Astrocyte of the cerebellum (primary cell): Measurements from ENCODE around the gene TIMM17B.

ENCODE experiments used
- DNase-seq: peaks from one replicate; pipeline ENCODE4 v3.0.0-alpha.2; 2011; ENCODE audit warnings: low read depth
- H3K4me3 ChIP-seq: 2 replicates; pipeline ENCODE4 v1.5.1; 2011; ENCODE audit warnings: mild to moderate bottlenecking, low read depth, low read length, moderate library complexity
- in situ Hi-C: cut with HindIII; loops from 2 replicates; pipeline ENCODE4 v1.10.0; 2017; ENCODE audit warnings: low sequenced_read_pairs
- TF ChIP-seq, protein P1 (sequence below): IDR thresholded peaks from 2 replicates; pipeline ENCODE4 v1.5.1; 2012; ENCODE audit warnings: low read length, low read depth, moderate library complexity, mild to moderate bottlenecking; ENCODE audit errors: missing control alignments

Gene TIMM17B

DNA sequence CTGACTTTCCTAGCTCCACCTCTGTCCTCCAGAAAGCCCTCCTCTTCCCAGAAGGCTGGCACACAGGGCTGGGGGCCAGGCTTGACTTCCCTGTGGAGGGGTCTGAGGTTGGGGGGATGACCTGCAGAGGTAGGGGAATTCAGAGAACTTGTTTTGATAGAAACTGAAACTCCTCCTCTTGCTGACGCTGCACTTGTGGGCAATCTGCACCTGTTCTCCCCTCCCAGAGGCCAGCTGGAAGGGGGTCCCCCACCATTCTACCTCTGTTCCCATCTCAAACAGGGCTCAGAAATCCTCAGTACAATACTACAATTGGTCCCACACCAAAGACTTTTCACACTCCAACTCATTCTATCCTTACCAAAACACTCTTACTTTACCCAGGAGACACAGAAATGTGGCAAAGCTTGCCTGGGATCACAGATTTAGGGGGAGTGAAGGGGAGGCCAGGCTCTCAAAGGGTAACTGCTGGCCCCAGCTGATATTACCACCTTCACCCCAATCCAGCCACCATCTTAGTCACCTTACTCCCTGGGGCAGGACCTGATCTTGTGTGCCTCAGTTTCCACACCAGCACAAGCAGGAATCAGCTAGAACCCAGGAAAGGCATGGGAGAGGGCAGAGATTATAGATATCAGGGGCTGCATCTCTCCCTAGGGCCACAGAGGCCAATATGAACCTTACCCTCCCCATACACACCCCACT is 41.3 kb upstream of the TIMM17B start:
- TF ChIP-seq, protein P1, sequence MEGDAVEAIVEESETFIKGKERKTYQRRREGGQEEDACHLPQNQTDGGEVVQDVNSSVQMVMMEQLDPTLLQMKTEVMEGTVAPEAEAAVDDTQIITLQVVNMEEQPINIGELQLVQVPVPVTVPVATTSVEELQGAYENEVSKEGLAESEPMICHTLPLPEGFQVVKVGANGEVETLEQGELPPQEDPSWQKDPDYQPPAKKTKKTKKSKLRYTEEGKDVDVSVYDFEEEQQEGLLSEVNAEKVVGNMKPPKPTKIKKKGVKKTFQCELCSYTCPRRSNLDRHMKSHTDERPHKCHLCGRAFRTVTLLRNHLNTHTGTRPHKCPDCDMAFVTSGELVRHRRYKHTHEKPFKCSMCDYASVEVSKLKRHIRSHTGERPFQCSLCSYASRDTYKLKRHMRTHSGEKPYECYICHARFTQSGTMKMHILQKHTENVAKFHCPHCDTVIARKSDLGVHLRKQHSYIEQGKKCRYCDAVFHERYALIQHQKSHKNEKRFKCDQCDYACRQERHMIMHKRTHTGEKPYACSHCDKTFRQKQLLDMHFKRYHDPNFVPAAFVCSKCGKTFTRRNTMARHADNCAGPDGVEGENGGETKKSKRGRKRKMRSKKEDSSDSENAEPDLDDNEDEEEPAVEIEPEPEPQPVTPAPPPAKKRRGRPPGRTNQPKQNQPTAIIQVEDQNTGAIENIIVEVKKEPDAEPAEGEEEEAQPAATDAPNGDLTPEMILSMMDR: no peak
- no peak overlapping the region for H3K4me3 ChIP-seq
- in situ Hi-C loops: no loop called here
- no peak for DNase-seq

DNA sequence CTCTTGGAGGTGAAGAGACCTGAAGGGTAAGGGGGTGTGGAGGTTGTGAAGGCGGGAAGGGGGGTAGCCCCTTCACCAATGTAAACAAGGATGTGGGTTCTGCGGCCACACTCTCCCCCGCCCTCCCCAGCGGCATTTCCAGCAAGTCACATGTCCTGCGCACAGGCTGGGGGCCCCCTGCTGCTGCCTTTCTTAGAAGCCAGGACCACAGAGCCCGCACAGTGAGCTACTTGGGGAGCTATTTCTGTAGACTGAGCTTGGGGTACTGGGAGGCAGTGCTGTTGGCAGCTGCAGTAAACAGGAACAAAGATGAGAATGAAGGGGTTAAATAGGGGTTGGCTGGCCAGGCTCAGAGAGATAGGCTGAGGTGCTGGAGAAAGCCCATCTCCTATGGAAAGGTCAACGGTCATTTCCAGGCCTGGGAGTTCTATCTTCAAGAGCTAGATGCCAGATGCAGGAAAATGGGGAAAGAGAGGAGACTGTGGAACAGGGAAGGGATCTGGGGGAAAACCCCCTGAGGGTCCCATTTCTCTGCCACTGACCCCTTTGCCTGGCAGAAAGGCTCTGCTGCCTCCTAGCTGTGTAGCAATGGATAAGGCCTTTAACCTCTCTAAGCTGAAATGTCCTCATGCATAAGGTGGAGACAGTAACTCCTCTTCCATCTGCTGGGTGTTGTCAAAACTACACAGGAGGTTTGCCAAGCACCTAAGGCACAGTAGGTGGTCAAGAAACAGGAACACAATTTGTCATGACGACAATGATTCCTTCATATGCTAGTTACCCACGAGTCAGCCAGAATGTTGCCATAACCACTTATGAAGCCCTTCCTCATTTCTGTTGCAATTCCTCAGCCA is 39.7 kb upstream of the TIMM17B start:
- H3K4me3 ChIP-seq: no peak overlapping the region
- in situ Hi-C loops: no loop called here
- TF ChIP-seq, protein P1: peak; percentile 36
- peak; percentile 65 for DNase-seq

DNA sequence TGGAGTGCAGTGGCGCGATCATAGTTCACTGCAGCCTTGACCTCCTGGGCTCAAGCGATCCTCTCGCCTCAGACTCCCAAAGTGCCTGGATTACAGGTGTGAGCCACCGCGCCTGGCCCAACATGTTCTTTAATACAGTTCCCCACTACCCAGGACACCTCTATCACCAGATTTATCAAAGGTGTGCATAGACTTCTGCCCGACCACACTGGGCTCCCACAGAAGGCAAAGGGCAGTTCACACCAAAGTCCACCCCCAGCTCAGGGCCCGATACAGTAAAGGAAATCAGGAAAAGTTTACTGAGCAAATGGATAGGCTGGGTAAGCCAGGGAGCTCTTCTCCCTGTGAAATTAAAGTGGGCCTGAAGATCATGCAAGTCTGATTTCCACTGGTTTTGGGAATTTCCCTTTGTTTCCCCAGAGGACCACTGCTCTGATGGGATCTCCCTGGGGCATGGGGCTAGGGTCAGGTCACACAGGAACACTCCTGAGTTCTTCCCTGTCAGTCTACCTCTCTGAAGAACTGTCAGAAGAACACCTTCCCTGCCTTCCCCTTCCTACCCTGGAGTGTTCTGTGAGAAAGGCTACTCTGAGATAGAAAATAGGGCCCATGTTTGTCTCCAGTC is 39.0 kb upstream of the TIMM17B start:
- H3K4me3 ChIP-seq: no peak overlapping the region
- TF ChIP-seq, protein P1: no peak
- in situ Hi-C loops: no loop called here
- no peak for DNase-seq

DNA sequence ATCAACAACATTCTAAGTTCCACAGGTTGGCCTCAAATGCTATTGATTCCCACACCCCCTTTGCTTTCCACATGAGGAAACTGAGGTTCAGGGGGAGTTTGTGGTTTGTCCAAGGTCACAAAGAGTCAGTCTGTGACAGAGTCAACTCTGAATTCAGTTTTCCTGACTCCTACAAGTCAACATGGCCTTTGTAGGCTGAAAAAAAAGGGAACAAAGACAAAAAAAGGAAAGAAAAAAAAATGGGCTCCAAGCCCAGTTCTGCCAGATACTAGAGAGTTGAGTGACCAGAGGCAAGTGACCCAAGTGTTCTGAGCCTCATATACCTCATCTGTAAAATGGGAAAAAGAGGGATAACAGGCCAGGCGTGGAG is 37.7 kb upstream of the TIMM17B start:
- no peak for DNase-seq
- H3K4me3 ChIP-seq: no peak overlapping the region
- in situ Hi-C loops: no loop called here
- TF ChIP-seq, protein P1: no peak

DNA sequence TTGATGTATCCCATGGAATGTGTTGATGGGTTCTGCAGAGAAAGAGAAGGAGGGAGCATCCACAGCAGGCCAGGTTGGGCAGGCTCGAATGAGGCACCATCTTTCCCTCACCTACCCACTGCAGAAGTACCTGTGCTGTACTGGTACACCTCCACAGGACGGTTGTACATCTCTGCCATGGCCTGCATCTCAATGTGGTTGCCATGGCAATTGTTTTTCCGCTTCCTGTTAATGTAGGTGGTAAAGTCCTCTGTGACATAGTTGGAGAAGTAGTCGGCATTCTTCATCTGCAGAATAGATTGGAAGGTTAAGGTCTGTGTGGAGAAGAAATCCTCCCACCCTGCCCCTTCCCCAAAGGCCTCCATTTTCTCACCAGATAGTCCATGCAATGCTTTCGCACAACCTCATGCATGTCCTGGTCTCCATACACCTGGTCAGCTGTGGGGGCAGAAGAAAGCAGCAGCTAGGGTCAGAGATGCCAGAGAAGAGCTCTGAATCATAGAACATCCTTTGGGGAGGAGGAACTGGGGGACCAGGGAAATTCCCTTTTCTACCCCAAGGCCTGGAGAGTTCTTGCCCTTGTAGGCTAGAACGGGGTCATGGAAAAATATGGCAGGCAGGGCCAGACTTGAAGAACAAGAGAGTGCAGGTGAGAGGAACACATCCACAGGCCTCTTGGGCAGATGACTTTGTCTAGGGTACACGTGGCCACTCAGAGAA is 37.2 kb upstream of the TIMM17B start:
- no peak overlapping the region for H3K4me3 ChIP-seq
- DNase-seq: no peak
- in situ Hi-C loops: no loop called here
- TF ChIP-seq, protein P1: no peak

DNA sequence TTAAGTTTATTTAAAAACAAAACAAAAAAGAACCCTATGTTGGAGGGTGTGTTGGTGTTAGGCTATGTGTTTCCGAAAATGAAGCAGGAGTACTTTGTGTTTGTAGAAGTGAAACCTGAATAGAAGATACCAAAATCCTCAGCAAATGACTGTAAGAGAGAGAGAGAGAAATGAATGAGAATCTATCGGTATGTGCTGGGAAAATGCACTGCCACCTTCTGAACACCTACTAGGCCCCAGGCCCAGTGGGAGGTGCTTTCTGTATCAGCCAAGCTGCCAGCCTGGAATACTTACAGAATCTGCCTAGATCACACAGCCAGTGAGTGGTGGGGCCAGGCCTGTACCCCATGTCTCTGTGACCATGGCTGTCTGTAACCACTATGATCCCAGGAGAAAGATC is 36.2 kb upstream of the TIMM17B start:
- in situ Hi-C loops: no loop called here
- TF ChIP-seq, protein P1: no peak
- no peak overlapping the region for H3K4me3 ChIP-seq
- DNase-seq: no peak
